OCI-LY3 (cell line): ENCODE data around the gene SPATA16.

Experiments used
- EZH2phosphoT487 ChIP-seq: fragments of 200-600 bp; shearing (Covaris generic); IDR thresholded peaks from 2 replicates; pipeline ENCODE4 v1.6.1; 2018; ENCODE audit warnings: antibody characterized with exemption, mixed run types, low read depth
- TF ChIP-seq, protein P1 (sequence below): fragments of 200-600, 300-600 bp; sonication (generic); IDR thresholded peaks from 2 replicates; pipeline ENCODE4 v1.5.1; 2014; ENCODE audit warnings: antibody characterized with exemption, low read length, low read depth

DNA sequence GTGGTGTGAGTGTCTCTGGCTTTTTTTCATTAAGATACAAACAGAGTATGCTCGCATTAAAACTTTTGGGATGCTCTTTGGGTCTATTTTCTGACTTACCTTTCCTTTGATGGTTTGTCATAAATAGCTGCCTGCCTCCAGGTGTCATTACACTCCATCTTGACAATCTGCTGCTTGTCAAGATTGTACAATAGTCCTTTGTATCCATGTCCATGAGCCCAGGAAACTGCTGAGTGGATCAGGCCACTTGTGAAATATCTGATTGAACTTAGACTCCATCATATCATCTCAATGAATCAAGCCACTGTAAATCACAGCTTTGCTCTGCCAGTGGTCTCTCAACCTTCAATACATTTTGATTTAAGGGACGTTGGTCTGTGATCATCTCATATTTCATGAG lies 255.3 kb downstream of the SPATA16 start:
- TF ChIP-seq, protein P1, sequence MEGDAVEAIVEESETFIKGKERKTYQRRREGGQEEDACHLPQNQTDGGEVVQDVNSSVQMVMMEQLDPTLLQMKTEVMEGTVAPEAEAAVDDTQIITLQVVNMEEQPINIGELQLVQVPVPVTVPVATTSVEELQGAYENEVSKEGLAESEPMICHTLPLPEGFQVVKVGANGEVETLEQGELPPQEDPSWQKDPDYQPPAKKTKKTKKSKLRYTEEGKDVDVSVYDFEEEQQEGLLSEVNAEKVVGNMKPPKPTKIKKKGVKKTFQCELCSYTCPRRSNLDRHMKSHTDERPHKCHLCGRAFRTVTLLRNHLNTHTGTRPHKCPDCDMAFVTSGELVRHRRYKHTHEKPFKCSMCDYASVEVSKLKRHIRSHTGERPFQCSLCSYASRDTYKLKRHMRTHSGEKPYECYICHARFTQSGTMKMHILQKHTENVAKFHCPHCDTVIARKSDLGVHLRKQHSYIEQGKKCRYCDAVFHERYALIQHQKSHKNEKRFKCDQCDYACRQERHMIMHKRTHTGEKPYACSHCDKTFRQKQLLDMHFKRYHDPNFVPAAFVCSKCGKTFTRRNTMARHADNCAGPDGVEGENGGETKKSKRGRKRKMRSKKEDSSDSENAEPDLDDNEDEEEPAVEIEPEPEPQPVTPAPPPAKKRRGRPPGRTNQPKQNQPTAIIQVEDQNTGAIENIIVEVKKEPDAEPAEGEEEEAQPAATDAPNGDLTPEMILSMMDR, result no peak
- no peak for TF ChIP-seq EZH2phosphoT487
